Frontal cortex (tissue), 4 donors: ENCODE data around the gene NSD2. TPM values are rescaled to one million over a fixed set of nuclear protein-coding genes. Genes with fewer than 3 reads are reported as not detected.

ENCODE experiments used
- DNase-seq, 2 donors: peaks; one replicate each; pipeline ENCODE4 v3.0.0; 2012; ENCODE audit warnings: low spot score in 2 of 2
- FAIRE-seq: peaks from 2 replicates; lab custom pipeline; 2012; peaks lifted over from hg19 to GRCh38; lab: Jason Lieb, UNC
- total RNA-seq: library from RNA; depleted of rRNA; stranded (reverse); fragments of >200 nt; gene quantifications from one replicate; pipeline ENCODE4 v1.2.3, GENCODE V29; 2014
- donor health status: control.
- donor health status: control.
- donor health status: control.

Gene NSD2
- total RNA-seq, 1 donor from 2014 or later, result 113 TPM

GRCh38 chr4:1862055-1862911 is 8.9 kb upstream of the NSD2 start:
- DNase-seq, result no peak

GRCh38 chr4:1862961-1863296 is 8.3 kb upstream of the NSD2 start:
- DNase-seq (no peak), FAIRE-seq (no peak)

More at GRCh38 chr4:1862055-1862911, 8.9 kb upstream of the NSD2 start:
- no peak for FAIRE-seq

- FAIRE-seq, result no peak
- DNase-seq, result no peak
These were observed 7.7 kb upstream of the NSD2 start for GRCh38 chr4:1863297-1864033.

- no peak for DNase-seq
- FAIRE-seq, result no peak
These were observed 6.9 kb upstream of the NSD2 start for GRCh38 chr4:1864076-1865008.

- DNase-seq (no peak), FAIRE-seq (no peak)
These were observed 5.0 kb upstream of the NSD2 start for GRCh38 chr4:1866189-1866661.

GRCh38 chr4:1868293-1868692 is 2.9 kb upstream of the NSD2 start:
- FAIRE-seq, result no peak

GRCh38 chr4:1868912-1869311 is 2.3 kb upstream of the NSD2 start:
- DNase-seq (no peak), FAIRE-seq (no peak)

More at GRCh38 chr4:1868293-1868692, 2.9 kb upstream of the NSD2 start:
- no peak for DNase-seq

- no peak for DNase-seq
- no peak for FAIRE-seq
These were observed 1.5 kb upstream of the NSD2 start for GRCh38 chr4:1869530-1870327.

- peak; percentile 62 to 76 for DNase-seq
- FAIRE-seq, result no peak
These were observed 940 bp upstream of the NSD2 start for GRCh38 chr4:1870328-1870577.

- DNase-seq, result peak; percentile 64 to 67
- FAIRE-seq, result no peak
These were observed 353 bp downstream of the NSD2 start for GRCh38 chr4:1871471-1872021.

GRCh38 chr4:1872870-1873269 is 1.7 kb downstream of the NSD2 start:
- no peak for FAIRE-seq

GRCh38 chr4:1873291-1873690 is 2.1 kb downstream of the NSD2 start:
- no peak for DNase-seq
- FAIRE-seq, result no peak

More at GRCh38 chr4:1872870-1873269, 1.7 kb downstream of the NSD2 start:
- no peak for DNase-seq

GRCh38 chr4:1873776-1874175 is 2.6 kb downstream of the NSD2 start:
- FAIRE-seq, result no peak
- DNase-seq, result no peak

GRCh38 chr4:1874201-1874600 is 3.0 kb downstream of the NSD2 start:
- DNase-seq (no peak), FAIRE-seq (no peak)

GRCh38 chr4:1879485-1879884 is 8.3 kb downstream of the NSD2 start:
- DNase-seq (no peak), FAIRE-seq (no peak)

GRCh38 chr4:1880332-1880731 is 9.1 kb downstream of the NSD2 start:
- DNase-seq (no peak), FAIRE-seq (no peak)

GRCh38 chr4:1882850-1883271 is 11.7 kb downstream of the NSD2 start:
- DNase-seq (no peak), FAIRE-seq (no peak)

GRCh38 chr4:1883583-1883982 is 12.4 kb downstream of the NSD2 start:
- DNase-seq (no peak), FAIRE-seq (no peak)

- FAIRE-seq, result no peak
- DNase-seq, result no peak
These were observed 14.2 kb downstream of the NSD2 start for GRCh38 chr4:1885414-1885813.
